IMR-90 (cell line): ENCODE data around the gene EBF4. TPM values are rescaled to one million over a fixed set of nuclear protein-coding genes. Genes with fewer than 3 reads are reported as not detected.
A peak's percentile ranks its signal among the peaks of the same experiment; 100 is the strongest.

Experiments
- ATAC-seq: fragments of 200-7000 bp; cut with Tn5 transposase; 2 replicates; pipeline ENCODE4 v1.9.1; 2020; ENCODE audit warnings: low read depth, mild to moderate bottlenecking, moderate library complexity
- BruUV-seq: library from RNA; stranded (reverse); fragments of 400-500 nt; replicated peaks from 2 replicates; lab custom pipeline; 2021; lab: Mats Ljungman, UMichigan
- CTCF ChIA-PET: fragments of 300-600 bp; formaldehyde crosslinking; extraction: SDS; loops from one replicate; lab custom pipeline; 2021; ENCODE audit warnings: antibody characterized with exemption; lab: Yijun Ruan, JAX
- POLR2A ChIA-PET: fragments of 300-600 bp; sonication (Branson Sonifier 250); formaldehyde crosslinking; loops from one replicate; lab custom pipeline; 2022; ENCODE audit warnings: antibody characterized with exemption; ENCODE audit not compliant: unreplicated experiment; lab: Charles Lee
- DNase-seq: peaks from one replicate; pipeline ENCODE4 v3.0.0; 2013
- H2AFZ ChIP-seq: replicated peaks from 2 replicates; pipeline ENCODE3; 2013; ENCODE audit warnings: low read length, mild to moderate bottlenecking; ENCODE audit not compliant: poor library complexity
- H2AK5ac ChIP-seq: 2 replicates; pipeline ENCODE4 v1.6.1; 2013; ENCODE audit warnings: low read depth, low read length, inconsistent platforms
- H2AK9ac ChIP-seq: replicated peaks from 2 replicates; pipeline ENCODE3; 2013; ENCODE audit warnings: mild to moderate bottlenecking, low read depth, low read length, moderate library complexity; ENCODE audit not compliant: poor library complexity
- H2BK120ac ChIP-seq: 2 replicates; pipeline ENCODE4 v1.6.1; 2013; ENCODE audit warnings: low read depth, low read length, inconsistent platforms
- H2BK15ac ChIP-seq: 3 replicates; pipeline ENCODE4 v1.6.1; 2013; ENCODE audit warnings: low read depth, low read length, inconsistent platforms
- H2BK20ac ChIP-seq: 2 replicates; pipeline ENCODE4 v1.6.1; 2013; ENCODE audit warnings: low read depth, mild to moderate bottlenecking, inconsistent platforms, low read length, moderate library complexity
- H2BK5ac ChIP-seq: 2 replicates; pipeline ENCODE4 v1.6.1; 2013; ENCODE audit warnings: mild to moderate bottlenecking, low read depth, low read length, inconsistent platforms; ENCODE audit not compliant: poor library complexity, severe bottlenecking
- H3K14ac ChIP-seq: replicated peaks from 2 replicates; pipeline ENCODE4 v1.6.1; 2013; ENCODE audit warnings: low read depth, low read length, inconsistent platforms
- H3K18ac ChIP-seq: 2 replicates; pipeline ENCODE4 v1.6.1; 2013; ENCODE audit warnings: low read depth, low read length, control low read depth
- H3K23ac ChIP-seq: 2 replicates; pipeline ENCODE4 v1.6.1; 2013; ENCODE audit warnings: low read depth, low read length, inconsistent platforms
- H3K27ac ChIP-seq: 2 replicates; pipeline ENCODE4 v1.5.1; 2013; ENCODE audit warnings: mild to moderate bottlenecking, control low read depth, low read length; ENCODE audit not compliant: insufficient read depth
- H3K27me3 ChIP-seq: 2 replicates; pipeline ENCODE4 v1.6.1; 2013; ENCODE audit warnings: low read length; ENCODE audit not compliant: control insufficient read depth, insufficient read depth
- H3K36me3 ChIP-seq: 2 replicates; pipeline ENCODE4 v1.6.1; 2013; ENCODE audit warnings: low read length, mixed read lengths; ENCODE audit not compliant: control insufficient read depth, insufficient read depth
- H3K4ac ChIP-seq: 2 replicates; pipeline ENCODE4 v1.6.1; 2013; ENCODE audit warnings: low read depth, low read length, inconsistent platforms
- H3K4me1 ChIP-seq: 2 replicates; pipeline ENCODE4 v1.6.1; 2013; ENCODE audit warnings: low read length, mixed read lengths; ENCODE audit not compliant: control insufficient read depth, insufficient read depth
- H3K4me2 ChIP-seq: 2 replicates; pipeline ENCODE4 v1.6.1; 2013; ENCODE audit warnings: low read depth, mild to moderate bottlenecking, control low read depth, low read length, moderate library complexity
- H3K4me3 ChIP-seq: 2 replicates; pipeline ENCODE4 v1.5.1; 2013; ENCODE audit warnings: low read depth, mild to moderate bottlenecking, control low read depth, low read length, moderate library complexity; ENCODE audit not compliant: insufficient read depth
- H3K56ac ChIP-seq: 2 replicates; pipeline ENCODE4 v1.6.1; 2013; ENCODE audit warnings: low read length, inconsistent platforms; ENCODE audit not compliant: insufficient read depth; ENCODE audit errors: extremely low read depth
- H3K79me1 ChIP-seq, 2 experiments: 2 replicates each; pipeline ENCODE4 v1.6.1; 2013; ENCODE audit warnings: low read length in 2 of 2, inconsistent platforms in 1 of 2, low read depth in 1 of 2
- H3K9ac ChIP-seq: 2 replicates; pipeline ENCODE4 v1.6.1; 2013; ENCODE audit warnings: low read depth, low read length, control low read depth
- H3K9me1 ChIP-seq: 2 replicates; pipeline ENCODE4 v1.6.1; 2013; ENCODE audit warnings: low read length, inconsistent platforms; ENCODE audit not compliant: insufficient read depth
- H3K9me3 ChIP-seq: 2 replicates; pipeline ENCODE4 v1.6.1; 2013; ENCODE audit warnings: low read length; ENCODE audit not compliant: control insufficient read depth, insufficient read depth
- H4K20me1 ChIP-seq: 2 replicates; pipeline ENCODE4 v1.6.1; 2013; ENCODE audit warnings: low read length, inconsistent platforms; ENCODE audit not compliant: insufficient read depth
- H4K5ac ChIP-seq: 2 replicates; pipeline ENCODE4 v1.6.1; 2013; ENCODE audit warnings: mild to moderate bottlenecking, low read depth, low read length, control low read depth
- H4K8ac ChIP-seq, 2 experiments: 2 replicates each; pipeline ENCODE4 v1.6.1; 2013; ENCODE audit warnings: low read depth in 2 of 2, low read length in 2 of 2, control low read depth in 1 of 2, inconsistent platforms in 1 of 2
- H4K91ac ChIP-seq: 2 replicates; pipeline ENCODE4 v1.6.1; 2013; ENCODE audit warnings: low read depth, low read length, inconsistent platforms; ENCODE audit not compliant: insufficient read depth
- SMC3 ChIP-seq: fragments of 150-350 bp; IDR thresholded peaks from 2 replicates; pipeline ENCODE4 v1.6.1; 2016; ENCODE audit warnings: low read depth, mild to moderate bottlenecking, antibody characterized with exemption, low read length, moderate library complexity
- WGBS, 2 experiments: methylation state at CpG; one replicate each; pipeline versions ENCODE4 v1.1.5 to v1.1.7; 2013; ENCODE audit warnings: missing lambda C conversion rate in 2 of 2; ENCODE audit not compliant: insufficient read length in 1 of 2; ENCODE audit errors: extremely low coverage in 2 of 2; 5-methylcytosine and 5-hydroxymethylcytosine counted together
- dilution Hi-C: fragments of 300-500 bp; cut with HindIII; formaldehyde crosslinking; loops from one replicate; pipeline ENCODE4 v1.14.3; 2018; ENCODE audit warnings: low sequenced_read_pairs; ENCODE audit not compliant: unreplicated experiment
- in situ Hi-C: fragments of 300-500 bp; cut with MboI; formaldehyde crosslinking; loops from 3 replicates; pipeline ENCODE4 v1.14.3; 2019; ENCODE audit warnings: low sequenced_read_pairs, inconsistent platforms, mixed read lengths
- intact Hi-C: fragments of 100-400 bp; cut with micrococcal nuclease; formaldehyde crosslinking; loops from 2 replicates; pipeline ENCODE4 v1.10.0; 2022
- polyA plus RNA-seq, 3 experiments: library from polyadenylated mRNA; depleted of rRNA; stranded (reverse); fragments of >200 nt; gene quantifications; 2 replicates each; pipeline ENCODE4 v1.2.3, GENCODE V29; 2012; ENCODE audit warnings: low replicate concordance in 1 of 3
- total RNA-seq: library from RNA; depleted of rRNA; stranded (reverse); fragments of >200 nt; gene quantifications from 2 replicates; pipeline ENCODE4 v1.2.3, GENCODE V29; 2012

The EBF4 gene
- total and polyA plus RNA-seq, 2 of the 4 experiments (the other 2 are of a cell fraction) = 0.18 to 1.1 TPM

DNA sequence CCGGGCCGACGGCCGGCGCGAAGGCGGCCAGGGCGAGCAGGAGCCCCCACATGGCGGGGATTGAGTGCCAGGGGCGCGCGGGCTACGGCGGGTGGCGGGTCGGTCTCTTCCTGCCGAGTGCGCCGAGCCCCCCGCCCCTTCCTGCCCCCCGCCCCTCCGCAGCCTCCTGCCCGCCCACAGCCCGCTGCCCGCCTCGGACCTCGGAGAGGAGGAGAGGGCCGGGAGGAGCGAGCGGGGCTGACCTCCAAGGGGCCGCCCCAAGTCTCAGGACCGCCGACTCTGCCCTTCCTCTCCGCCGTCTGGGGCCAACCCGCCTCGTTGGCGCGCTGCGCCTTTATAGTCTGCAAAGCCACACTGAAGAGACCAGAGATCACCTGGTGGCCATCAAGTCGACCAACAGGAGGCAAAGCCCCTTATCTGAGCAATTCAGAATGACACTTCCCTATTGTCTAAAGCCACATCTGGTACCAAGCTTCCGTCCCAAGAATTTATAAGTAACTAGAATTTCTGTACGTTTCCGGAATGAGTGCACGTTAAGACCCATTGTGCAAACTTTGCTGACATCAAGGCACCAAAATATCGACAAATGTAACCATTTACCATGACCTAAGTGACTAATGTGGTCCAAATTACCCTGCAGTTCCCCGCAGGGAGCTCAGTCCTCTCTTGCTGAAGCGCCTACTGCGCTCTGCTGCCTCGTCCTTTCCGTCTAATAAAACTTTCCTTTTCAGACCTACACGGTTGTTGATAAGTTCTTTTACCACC lies 108.1 kb downstream of the EBF4 start, which contains the start of gene CPXM1:
Gene CPXM1 (minus strand): TSS at position 107 of the 765 bp plus-strand sequence. CDS start 55 bp downstream, at position 52.
- no peaks in the 10 kb centered on the region for H3K9me1 ChIP-seq
- H3K79me1 ChIP-seq = no peaks in the 10 kb centered on the region
- H3K4ac ChIP-seq = 0 out of 2 replicates have a peak within 1 kb of the TSS, but pooled peaks have one; percentile 45
- no peaks in the 10 kb centered on the region; the same call in 1 of the 2 replicates for H3K36me3 ChIP-seq
- peak within 1 kb of the TSS; percentile 25 for H3K4me3 ChIP-seq
- peak within 1 kb of the TSS; percentile 5 to 62; a peak in 2 of 4 replicates for H4K8ac ChIP-seq
- no TSS peak for BruUV-seq
- H2BK120ac ChIP-seq = peak within 1 kb of the TSS; percentile 44; the same call in 1 of the 2 replicates
- no peak for DNase-seq
- no peak within 1 kb of the TSS; the same call in 1 of the 2 replicates for H3K18ac ChIP-seq
- peak within 1 kb of the TSS; percentile 50; the same call in 1 of the 2 replicates for H3K9ac ChIP-seq
- dilution Hi-C loops = no loop called here
- H2BK15ac ChIP-seq = no peak within 1 kb of the TSS
- H3K4me2 ChIP-seq = peak within 1 kb of the TSS; percentile 60
- ChIA-PET CTCF (no interaction called here), POLR2A (no interaction called here)
- H2AK9ac ChIP-seq = no peak within 1 kb of the TSS
- peak; percentile 51 for ATAC-seq
- WGBS, 2 experiments = 7% methylated on average over 15 of the region's 52 CpGs; no CpG with 5 or more reads in 1 of the 2 experiments
- H4K20me1 ChIP-seq = no peaks in the 10 kb centered on the region
- H2BK20ac ChIP-seq = no peak within 1 kb of the TSS
- H3K56ac ChIP-seq = no peak within 1 kb of the TSS
- peaks cover 2% of the 10 kb centered on the region; the same call in 1 of the 2 replicates for H3K4me1 ChIP-seq
- no peak within 1 kb of the TSS for H3K23ac ChIP-seq
- 0 out of 2 replicates have a peak within 1 kb of the TSS, but pooled peaks have one; percentile 11 for H3K14ac ChIP-seq
- H3K27ac ChIP-seq = peak within 1 kb of the TSS; percentile 32; the same call in 1 of the 2 replicates
- H4K91ac ChIP-seq = no peak within 1 kb of the TSS; the same call in 1 of the 2 replicates
- no peak within 1 kb of the TSS for H2BK5ac ChIP-seq
- intact Hi-C loops = loop anchor here (2.0 kb wide), 1 partner anchor 40 kb away; the partner anchor contains the start of genes PCED1A and VPS16
- H4K5ac ChIP-seq = peak within 1 kb of the TSS; percentile 32; the same call in 1 of the 2 replicates
- TF ChIP-seq SMC3 = no peak
- H2AFZ ChIP-seq = peak within 1 kb of the TSS; percentile 84
- peaks cover 61% of the 10 kb centered on the region for H3K27me3 ChIP-seq
- H2AK5ac ChIP-seq = no peak within 1 kb of the TSS
- H3K9me3 ChIP-seq = 0 out of 2 replicates have a peak, but pooled peaks cover 9% of the 10 kb centered on the region
- in situ Hi-C loops = loop anchor here (25.0 kb wide), 1 partner anchor 688 kb away; the partner anchor contains the start of gene STK35
